Hepatocyte (in vitro differentiated cells): ENCODE results near the gene ATP5PB.

Experiments used
- EZH2 ChIP-seq: fragments of 200-600 bp; sonication (generic); IDR thresholded peaks from 2 replicates; pipeline ENCODE4 v1.6.1; 2016; ENCODE audit warnings: antibody characterized with exemption, mild to moderate bottlenecking, borderline replicate concordance
- EZH2phosphoT487 ChIP-seq: fragments of 200-600 bp; sonication (generic); IDR thresholded peaks from one replicate; pipeline ENCODE4 v1.6.1; 2018; ENCODE audit warnings: antibody characterized with exemption, mild to moderate bottlenecking, low read depth, moderate library complexity; ENCODE audit not compliant: unreplicated experiment, severe bottlenecking
- TF ChIP-seq, protein P1 (sequence below): fragments of 200-600 bp; sonication (generic); IDR thresholded peaks from 2 replicates; pipeline ENCODE4 v1.5.1; 2016; ENCODE audit warnings: antibody characterized with exemption, mild to moderate bottlenecking; ENCODE audit not compliant: poor library complexity

DNA sequence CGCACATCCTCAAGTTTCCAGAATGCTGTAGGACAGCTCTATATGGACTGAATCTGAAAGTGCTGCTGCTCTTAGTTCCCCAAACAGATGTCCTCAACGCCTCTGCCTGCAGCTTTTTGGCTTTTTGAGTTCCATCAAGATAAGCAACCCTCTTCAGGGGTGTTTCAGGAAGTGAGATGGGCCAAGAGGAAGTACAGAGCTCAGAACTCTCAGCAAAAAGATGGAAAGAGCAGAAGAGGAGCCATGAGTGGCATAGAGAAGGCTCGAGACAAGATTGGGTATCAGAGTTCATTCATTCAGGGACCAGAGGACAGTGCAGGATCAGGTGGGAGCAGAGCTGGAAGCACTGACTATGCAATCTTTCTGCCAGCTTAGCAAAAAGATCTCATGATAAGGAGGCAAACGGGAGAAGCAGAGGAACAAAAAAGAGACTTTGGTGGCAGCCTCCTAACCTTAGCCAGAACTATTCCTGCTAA is 54.4 kb downstream of the ATP5PB start, which contains the start of the genes ADORA3 and TMIGD3:
- TF ChIP-seq, protein P1, sequence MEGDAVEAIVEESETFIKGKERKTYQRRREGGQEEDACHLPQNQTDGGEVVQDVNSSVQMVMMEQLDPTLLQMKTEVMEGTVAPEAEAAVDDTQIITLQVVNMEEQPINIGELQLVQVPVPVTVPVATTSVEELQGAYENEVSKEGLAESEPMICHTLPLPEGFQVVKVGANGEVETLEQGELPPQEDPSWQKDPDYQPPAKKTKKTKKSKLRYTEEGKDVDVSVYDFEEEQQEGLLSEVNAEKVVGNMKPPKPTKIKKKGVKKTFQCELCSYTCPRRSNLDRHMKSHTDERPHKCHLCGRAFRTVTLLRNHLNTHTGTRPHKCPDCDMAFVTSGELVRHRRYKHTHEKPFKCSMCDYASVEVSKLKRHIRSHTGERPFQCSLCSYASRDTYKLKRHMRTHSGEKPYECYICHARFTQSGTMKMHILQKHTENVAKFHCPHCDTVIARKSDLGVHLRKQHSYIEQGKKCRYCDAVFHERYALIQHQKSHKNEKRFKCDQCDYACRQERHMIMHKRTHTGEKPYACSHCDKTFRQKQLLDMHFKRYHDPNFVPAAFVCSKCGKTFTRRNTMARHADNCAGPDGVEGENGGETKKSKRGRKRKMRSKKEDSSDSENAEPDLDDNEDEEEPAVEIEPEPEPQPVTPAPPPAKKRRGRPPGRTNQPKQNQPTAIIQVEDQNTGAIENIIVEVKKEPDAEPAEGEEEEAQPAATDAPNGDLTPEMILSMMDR = no peak
- TF ChIP-seq EZH2 = no peak
- TF ChIP-seq EZH2phosphoT487 = no peak
